Sigmoid colon (tissue), 3 donors: ENCODE data around the gene MAVS.

ENCODE experiments used
- CTCF ChIP-seq, 4 experiments: fragments of 450-650 bp in 3 of 4; fragments of 200-600 bp in 1 of 4; IDR thresholded peaks; one replicate each; pipeline ENCODE4 v1.5.1; 2016 to 2019; ENCODE audit warnings: antibody characterized with exemption in 4 of 4, mild to moderate bottlenecking in 3 of 4, moderate library complexity in 2 of 4
- POLR2A ChIP-seq, 2 donors: fragments of 450-650 bp; IDR thresholded peaks; one replicate each; pipeline ENCODE4 v1.6.1; 2016; ENCODE audit warnings: antibody characterized with exemption in 2 of 2, mild to moderate bottlenecking in 2 of 2, moderate library complexity in 2 of 2

- TF ChIP-seq CTCF (IDR thresholded peaks at IDR 0.05) (no peak), POLR2A (IDR thresholded peaks at IDR 0.05) (no peak)
Measured at GRCh38 chr20:3804254-3804751, 42.3 kb upstream of the MAVS start.
